Fibroblast of skin of right biceps (primary cell): ENCODE data around the gene MIGA1.
"Not testable (repeated sequence)": the region's sequence is repeated elsewhere in the genome, so short reads cannot be mapped to it uniquely, and the experiment has no call there.

ENCODE experiments used
- DNase-seq: peaks from one replicate; pipeline ENCODE4 v3.0.0-alpha.2; 2013

The MIGA1 gene

GRCh38 chr1:77918918-77919317 is 139.5 kb downstream of the MIGA1 start:
- not testable (repeated sequence) for DNase-seq

GRCh38 chr1:77925518-77925917 is 146.1 kb downstream of the MIGA1 start:
- DNase-seq = peak; percentile 41

- no peak for DNase-seq
Measured at GRCh38 chr1:77925956-77926355, 146.5 kb downstream of the MIGA1 start.

DNA sequence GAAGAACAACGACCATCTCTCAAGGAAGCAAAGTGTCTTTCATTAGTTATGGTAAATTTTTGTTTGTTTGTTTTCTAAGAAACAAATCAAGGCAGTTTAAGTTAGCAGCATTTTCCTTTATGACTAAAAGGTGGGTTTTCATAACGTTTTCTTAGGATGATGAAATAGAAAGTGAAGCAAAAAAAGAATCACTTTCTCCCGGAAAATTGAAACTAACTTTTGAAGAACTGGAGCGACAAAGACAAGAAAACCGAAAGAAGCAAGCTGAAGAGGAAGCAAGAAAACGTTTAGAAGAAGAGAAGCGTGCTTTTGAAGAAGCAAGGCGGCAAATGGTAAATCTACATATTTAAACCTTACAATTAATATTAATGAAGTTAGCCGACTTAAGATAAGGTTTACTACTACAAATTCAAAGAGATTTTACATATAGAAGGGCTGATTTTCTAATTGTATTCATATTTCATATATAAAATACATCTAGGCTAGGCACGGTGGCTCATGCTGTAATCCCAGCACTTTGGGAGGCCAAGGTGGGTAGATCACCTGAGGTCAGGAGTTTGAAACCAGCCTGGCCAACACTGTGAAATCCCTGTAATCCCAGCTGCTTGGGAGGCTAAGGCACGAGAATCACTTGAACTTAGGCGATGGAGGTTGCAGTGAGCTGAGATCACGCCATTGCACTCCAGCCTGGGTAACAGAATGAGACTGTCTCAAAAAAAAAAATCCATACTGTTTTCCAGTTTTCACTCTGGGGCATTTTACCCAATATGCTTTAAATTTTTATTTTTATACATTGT is 147.3 kb downstream of the MIGA1 start:
- DNase-seq = no peak

DNA sequence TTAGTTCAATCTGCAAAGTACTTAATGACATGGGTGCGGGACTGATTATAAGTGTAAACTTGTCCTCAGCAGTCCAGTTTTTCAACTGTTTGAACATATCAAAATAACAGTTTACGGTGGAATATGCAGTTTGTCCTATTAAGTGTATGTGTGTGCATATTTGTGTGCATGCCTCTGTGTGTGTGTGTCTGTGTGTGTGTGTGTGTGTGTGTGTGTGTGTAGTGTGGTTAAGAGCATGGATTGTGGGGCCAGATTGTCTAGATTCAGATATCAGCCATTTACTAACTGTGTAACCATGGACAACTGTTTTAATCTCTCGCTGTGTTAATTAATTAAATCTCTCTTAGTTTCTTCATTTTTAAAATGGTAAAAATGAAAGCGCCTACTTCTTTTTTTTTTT is 148.0 kb downstream of the MIGA1 start:
- DNase-seq = no peak
